Left ventricle myocardium superior (tissue), 1 donor: ENCODE results near the gene FAXDC2. TPM values are rescaled to one million over a fixed set of nuclear protein-coding genes. Genes with fewer than 3 reads are reported as not detected.

ENCODE experiments used
- ATAC-seq: fragments of 200-7000 bp; cut with Tn5 transposase; one replicate; pipeline ENCODE4 v1.9.1; 2020; ENCODE audit warnings: mild to moderate bottlenecking, moderate library complexity
- DNase-seq: peaks from one replicate; pipeline ENCODE4 v3.0.0-alpha.2; 2020
- intact Hi-C: fragments of 100-400 bp; cut with micrococcal nuclease; formaldehyde crosslinking; loops from one replicate; pipeline ENCODE4 v1.11.0; 2022
- total RNA-seq: library from RNA; stranded (reverse); fragmentation: NEBNext Ultra II Directional; extraction: Animal tissue kit (Norgen Biotek cat#: 25700); gene quantifications from one replicate; pipeline ENCODE4 v1.2.1, GENCODE V29; 2021
- donor health status: DM: no; HTN: yes; CAD: no; lungs with severe emphysema.

The FAXDC2 gene
- total RNA-seq, 1 donor from 2014 or later = 26.1 TPM

DNA sequence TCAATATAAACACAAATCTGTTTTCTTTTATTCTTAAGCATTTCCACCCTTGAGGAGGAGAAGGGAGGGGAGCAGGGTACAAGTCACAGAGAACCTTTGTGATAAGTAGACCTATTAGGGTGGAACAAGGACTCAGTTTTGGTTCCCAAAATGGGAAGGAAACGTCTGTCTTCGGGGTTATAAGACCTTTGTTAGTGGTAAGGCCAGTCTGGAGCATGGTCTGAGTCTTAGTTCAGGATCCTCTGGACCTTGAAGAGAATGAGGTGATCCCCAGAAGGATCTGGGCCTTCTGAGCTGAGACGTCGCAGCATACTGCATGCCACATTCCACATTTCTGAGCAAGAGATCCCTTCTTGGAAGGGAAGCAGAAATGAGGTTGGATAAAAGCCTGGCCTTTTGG, 37.2 kb downstream of the FAXDC2 start:
- intact Hi-C loops = loop anchor here (5.0 kb wide), 1 partner anchor 161 kb away; no protein-coding TSS in a partner anchor
- no peak for DNase-seq
- no peak for ATAC-seq

DNA sequence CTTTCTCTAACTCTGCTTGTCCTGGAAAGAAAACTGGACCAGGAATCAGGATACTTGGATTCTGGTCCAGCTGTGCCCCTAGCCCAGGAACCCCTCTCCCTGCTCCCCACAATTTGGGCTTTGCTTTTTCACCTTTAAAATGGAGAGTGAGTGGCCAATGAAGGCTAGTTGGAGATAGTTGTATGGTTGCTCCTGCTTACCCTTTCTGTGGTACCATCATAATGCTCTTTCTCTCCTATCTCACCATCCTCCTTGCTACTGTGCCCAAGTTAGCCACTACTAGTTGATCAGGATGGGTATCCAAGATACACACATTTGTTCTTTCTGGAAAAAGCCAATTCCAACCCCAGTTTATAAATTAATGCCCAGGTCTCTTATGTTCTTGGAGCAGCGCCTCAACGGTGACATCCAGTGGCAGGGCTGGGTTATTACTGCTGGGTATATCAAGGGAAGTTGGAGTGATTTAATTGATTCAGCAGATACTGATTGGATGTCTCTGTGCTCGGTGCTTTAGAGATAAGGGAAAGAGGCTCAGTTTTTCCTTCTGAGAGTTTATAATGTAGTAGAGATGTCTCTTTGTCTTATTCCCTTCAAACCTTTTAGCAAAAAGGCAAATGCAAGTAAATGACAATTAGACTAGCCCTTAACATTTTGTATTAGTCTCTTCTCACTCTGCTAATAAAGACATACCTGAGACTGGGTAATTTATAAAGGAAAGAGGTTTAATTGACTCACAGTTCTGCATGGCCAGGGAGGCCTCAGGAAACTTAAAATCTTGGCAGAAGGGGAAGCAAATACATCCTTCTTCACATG, 38.5 kb downstream of the FAXDC2 start:
- intact Hi-C loops = loop anchor here (5.0 kb wide), 1 partner anchor 160 kb away; no protein-coding TSS in a partner anchor
- DNase-seq (peak; percentile 71), ATAC-seq (peak; percentile 62)

DNA sequence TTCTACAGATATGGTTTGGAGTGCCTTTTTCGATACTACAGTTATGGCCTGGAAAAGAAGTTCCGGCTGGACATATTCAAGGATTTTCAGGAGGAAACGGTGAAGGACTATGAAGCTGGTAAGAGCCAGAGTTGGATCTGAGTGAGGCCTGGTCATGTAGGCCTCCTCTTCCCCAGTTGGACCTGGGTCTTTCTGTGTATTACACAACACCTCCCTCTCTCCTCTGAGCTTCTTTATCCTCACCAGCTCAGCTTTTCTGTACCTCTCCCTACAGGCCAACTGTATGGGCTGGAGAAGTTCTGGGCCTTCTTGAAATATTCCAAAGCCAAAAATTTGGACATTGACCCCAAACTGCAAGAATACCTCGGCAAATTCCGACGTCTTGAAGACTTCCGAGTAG, 39.2 kb downstream of the FAXDC2 start:
- DNase-seq (no peak), ATAC-seq (no peak)
- intact Hi-C loops = loop anchor here (5.0 kb wide), 1 partner anchor 159 kb away; no protein-coding TSS in a partner anchor

DNA sequence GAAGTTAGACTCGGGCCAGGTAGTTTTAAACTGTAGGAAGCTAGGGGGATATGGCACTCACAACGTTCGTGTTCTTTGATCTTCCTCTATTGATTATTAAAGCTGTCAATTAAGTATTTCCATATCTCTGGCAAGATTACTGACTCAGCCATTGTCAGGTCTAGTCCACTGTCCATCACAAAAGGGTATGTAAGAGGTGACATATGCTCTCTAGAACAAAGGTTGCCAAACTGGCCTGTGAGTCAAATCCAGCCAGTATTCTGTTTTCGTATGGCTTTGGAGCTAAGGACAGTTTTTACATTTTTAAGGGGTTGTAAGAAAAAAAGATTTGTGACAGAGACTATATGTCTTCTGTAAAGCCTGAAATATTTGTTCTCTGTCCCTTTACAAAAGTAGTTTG, 44.2 kb downstream of the FAXDC2 start:
- DNase-seq (no peak), ATAC-seq (no peak)
- intact Hi-C loops = no loop called here

DNA sequence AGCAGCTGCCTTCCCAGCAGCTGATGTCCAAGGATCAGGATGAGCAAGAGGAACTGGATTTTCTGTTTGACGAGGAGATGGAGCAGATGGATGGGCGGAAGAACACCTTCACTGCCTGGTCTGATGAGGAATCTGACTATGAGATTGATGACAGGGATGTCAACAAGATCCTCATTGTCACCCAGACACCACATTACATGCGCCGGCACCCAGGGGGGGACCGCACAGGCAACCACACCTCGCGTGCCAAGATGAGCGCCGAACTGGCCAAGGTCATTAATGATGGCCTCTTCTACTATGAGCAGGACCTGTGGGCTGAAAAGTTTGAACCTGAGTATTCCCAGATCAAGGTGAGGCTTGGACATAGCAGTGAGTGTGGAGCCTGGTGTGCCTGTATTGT, 48.4 kb downstream of the FAXDC2 start:
- ATAC-seq = peak; percentile 55
- DNase-seq = peak; percentile 49
- intact Hi-C loops = no loop called here

DNA sequence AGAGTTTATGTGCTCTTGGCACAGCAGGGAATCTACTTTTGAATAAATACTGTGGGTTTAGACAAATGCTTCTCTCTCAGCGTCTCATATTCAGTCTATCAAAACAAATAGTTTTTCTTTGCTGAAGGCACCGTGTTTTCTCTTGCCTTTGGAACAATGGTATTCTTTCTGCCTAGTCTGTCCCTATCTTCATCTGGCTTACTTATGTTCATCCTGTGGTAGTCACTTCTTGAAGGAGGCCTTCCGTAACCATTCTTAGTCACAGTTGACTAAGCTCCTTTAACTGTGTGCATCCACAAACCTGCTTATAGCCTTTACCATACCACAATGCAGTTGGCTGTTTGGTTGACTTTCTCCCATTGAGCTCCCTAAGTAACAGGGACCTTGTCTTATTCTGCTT, 49.3 kb downstream of the FAXDC2 start:
- intact Hi-C loops = no loop called here
- ATAC-seq = no peak
- no peak for DNase-seq

DNA sequence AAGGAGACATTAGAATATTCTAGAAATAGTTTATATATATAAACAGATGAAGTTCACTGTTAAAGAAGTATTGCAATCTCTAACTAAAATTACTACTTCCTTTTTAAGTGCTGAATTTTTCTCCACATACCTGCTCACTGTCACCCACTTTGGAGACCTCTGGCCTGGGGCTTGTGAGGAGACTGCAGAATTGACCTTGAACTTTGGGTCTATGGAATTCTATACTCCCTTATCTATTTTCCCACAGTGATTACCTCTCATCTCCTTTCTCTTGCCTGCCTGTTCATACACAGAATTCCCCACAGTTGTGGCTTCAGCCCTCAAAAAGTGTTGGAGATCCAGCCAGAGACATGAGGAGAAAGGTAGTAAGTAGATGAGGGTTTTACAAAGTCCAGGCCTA, 49.8 kb downstream of the FAXDC2 start:
- intact Hi-C loops = no loop called here

DNA sequence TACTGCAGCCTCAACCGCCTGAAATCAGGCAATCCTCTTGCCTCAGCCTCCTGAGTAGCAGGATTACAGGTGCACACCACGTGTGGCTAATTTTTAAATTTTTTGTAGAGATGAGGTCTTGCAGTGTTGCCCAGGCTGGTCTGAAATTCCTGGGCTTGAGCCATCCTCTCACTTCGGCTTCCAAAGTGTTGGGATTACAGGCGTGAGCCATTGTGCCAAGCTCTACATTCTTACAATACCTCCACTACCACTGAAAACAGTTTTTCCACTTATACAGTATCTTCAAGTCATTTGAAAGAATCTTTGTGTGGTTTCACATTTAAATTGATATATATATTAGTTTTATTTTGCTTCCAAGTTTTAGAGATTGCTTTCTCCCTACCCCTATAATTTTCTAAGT, 52.6 kb downstream of the FAXDC2 start:
- intact Hi-C loops = no loop called here
- DNase-seq = no peak
- peak; percentile 10 for ATAC-seq

More for the DNA sequence above, 49.8 kb downstream of the FAXDC2 start:
- DNase-seq = no peak
- ATAC-seq = no peak

DNA sequence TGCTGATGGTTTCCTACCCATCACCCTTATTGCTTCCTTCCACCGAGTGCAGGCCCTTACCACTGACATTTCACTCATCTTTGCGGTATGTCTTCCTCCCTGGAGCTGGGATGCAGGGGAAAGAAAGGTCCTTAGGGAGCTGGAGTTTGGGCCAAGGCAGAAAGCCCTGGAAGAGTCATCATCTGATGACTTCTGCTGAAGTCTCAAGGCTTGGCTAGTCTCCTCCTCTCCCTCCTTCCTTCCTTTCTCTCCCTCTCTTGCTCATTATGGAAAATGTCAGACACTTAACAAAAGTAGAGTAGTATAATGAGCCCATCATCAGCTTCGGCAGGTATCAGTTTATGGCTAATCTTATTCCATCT, 55.2 kb downstream of the FAXDC2 start:
- peak; percentile 31 for ATAC-seq
- no peak for DNase-seq
- intact Hi-C loops = no loop called here

DNA sequence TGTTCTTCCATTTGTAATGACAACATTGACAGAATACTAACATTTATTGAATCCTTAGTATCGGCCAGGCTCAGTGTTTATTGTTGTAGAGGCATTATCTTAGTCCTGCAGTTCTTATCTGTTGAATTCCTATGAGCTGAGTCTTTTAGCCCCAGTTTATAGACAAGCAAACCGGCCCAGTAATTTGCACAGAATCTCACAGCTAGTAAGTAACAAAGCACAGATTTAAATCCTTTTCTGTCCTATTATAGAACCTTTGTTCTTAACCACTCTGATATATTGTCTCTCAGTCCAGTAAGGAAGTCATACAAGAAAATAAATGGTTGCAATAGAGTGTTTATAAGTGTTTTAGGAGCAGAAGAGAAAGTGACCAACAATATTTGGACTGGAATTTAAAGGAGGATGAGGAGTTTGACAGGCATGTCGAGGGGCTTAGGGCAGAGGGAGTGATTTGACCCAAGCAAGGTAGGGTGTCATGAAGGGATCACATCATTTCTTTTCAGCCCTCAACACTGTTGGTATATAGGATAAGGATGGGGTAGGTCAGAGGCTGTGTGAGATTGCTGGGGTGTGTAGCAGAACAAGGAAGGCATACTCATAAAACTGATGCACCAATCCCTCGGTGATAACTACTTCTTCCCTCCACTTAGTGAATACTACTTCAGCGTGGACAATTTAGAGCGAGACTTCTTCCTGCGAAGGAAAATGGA, 55.7 kb downstream of the FAXDC2 start:
- intact Hi-C loops = no loop called here
- ATAC-seq (peak; percentile 55), DNase-seq (no peak)

DNA sequence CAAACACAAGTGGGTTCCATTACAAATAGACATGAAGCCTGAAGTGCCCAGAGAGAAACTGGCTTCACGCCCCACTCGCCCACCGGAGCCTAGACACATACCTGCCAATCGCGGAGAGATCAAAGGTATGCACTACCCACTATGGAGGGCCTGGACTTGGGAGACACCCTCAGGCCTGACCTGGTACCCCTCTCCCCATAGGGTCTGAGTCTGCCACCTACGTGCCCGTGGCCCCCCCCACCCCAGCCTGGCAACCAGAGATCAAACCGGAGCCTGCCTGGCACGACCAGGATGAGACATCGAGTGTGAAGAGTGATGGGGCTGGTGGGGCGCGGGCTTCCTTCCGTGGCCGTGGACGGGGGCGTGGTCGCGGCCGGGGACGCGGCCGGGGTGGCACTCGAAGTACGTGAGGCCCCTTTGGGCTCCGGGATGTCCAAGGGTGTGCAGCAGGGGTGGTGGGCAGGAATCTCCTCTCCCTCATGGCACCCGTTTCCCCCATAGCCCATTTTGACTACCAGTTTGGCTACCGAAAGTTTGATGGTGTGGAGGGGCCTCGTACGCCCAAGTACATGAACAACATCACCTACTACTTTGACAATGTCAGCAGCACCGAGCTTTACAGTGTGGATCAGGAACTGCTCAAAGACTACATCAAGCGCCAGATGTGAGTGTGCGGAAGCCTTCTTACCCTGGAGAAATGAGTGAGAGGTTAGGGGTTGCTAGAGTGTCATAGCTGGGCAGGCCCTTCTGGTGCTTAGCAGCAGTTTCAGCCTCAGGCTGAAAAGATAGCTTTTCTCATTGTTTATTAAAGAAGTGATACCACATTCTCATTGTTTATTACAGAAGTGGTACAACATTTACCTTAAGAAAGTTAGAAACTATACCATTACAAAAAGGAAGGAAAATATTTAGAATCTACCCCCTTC, 56.5 kb downstream of the FAXDC2 start:
- ATAC-seq = peak; percentile 16
- intact Hi-C loops = no loop called here
- no peak for DNase-seq

DNA sequence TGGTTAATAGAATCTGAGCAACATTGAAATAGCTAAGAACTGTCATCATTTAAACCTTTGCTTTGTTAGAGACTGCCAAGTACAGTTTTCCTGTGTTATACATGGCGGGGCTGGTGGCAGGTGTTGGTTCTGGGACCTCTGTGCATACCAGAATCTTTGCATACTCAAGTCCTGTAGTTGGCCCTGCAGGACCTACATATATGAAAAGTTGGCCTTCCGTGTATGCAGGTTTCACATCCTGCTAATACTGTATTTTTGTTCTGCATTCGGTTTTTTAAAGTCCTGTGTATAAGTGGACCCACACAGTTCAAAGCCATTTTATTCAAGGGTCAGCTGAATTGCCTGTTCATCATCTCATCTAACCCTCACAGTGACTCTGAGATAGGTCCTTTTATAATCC, 58.9 kb downstream of the FAXDC2 start:
- intact Hi-C loops = no loop called here

DNA sequence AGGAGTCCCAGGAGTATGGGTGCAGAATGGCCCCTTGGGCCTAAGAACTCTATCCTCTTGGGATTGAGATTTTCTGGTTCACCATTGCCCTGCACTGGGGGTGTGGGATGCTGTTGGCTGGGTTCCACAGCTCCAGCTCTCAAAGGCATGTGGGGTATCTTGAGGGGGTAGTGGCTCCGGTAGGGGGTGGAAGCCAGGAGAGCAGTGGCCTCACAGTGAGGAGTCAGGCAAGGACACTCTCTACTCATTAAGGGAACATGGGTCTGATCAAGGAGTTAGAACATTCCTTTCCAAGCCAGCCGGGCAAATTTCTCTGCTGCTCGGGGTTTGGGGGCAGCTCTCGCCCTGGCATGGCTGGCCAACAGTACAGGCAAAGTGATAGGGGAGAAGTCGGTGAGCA, 62.2 kb downstream of the FAXDC2 start:
- intact Hi-C loops = no loop called here
- ATAC-seq = peak; percentile 56
- peak; percentile 43 for DNase-seq

More for the DNA sequence above, 58.9 kb downstream of the FAXDC2 start:
- ATAC-seq = no peak
- DNase-seq = no peak

DNA sequence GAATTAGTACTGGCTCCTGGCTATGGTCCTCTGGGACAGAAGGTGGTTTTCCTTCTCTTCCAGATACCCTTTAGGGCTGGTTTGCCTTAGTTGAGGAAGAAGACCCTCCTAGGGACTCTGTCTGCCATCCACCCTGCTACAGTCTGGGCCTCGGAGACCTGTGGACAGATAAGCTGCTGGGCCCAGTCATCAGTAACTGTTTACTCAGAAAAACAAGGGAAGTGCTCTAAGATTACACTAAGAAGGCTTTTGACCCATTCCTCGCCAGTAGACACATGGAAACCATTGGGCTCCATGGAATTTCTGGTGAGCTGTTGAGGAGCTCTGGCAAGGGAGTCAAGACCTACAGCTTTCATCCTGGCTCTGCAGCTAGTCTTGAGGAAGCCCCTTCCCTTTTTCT, 64.0 kb downstream of the FAXDC2 start:
- no peak for ATAC-seq
- intact Hi-C loops = no loop called here
- DNase-seq = no peak

DNA sequence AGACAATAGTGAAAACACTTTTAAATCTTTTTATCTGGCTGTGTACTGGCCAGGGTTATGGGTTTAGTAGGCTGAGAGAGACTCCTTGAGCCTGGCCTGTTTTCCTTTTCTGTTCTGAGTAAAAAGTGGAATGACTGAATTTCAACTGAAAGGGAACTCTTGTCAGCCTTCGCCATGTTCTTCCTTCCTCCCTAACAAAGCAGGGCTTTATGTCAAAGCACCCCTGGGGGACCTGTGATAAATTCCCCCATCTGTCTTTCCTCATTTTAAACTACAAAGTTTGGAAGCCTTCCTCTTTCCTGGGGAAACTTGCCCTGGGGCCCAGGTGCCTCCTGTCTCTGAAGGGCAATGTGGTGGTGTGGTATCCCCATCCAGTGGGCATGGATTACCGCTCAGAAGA, 65.5 kb downstream of the FAXDC2 start:
- no peak for DNase-seq
- no peak for ATAC-seq
- intact Hi-C loops = no loop called here

DNA sequence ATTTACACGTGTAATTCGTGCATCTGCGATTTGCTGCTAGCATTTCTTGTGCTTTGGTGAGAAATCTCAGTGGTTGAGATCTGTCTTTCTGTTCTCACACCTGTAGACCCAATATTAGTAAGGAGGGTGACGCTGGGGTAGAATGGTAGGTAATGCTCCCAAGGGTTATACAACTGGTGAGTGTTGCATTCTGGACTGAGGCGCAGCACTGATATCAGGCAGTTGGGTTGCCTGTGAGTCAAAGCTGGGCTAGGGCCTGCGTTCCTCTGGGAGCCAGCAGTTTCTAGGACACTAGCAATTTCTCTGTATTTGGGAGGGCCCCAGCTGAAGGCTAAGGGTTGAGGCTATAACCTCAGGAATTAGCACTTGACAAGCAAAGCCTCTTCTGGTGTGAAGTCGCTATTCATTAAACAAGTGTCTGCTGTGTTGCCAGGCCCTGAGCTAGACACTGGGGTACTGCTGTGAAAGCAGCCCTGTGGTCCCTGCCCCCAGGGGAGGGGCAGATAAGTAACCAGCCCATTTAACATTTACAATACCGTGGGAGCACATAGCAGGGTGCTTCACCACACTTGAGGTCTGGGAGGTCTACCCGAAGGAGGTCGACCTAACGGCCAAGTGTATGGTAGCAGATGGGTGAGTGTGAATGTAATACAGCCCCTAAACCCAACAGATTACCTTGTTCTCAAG, 66.5 kb downstream of the FAXDC2 start:
- ATAC-seq = peak; percentile 70
- peak; percentile 58 for DNase-seq
- intact Hi-C loops = no loop called here

DNA sequence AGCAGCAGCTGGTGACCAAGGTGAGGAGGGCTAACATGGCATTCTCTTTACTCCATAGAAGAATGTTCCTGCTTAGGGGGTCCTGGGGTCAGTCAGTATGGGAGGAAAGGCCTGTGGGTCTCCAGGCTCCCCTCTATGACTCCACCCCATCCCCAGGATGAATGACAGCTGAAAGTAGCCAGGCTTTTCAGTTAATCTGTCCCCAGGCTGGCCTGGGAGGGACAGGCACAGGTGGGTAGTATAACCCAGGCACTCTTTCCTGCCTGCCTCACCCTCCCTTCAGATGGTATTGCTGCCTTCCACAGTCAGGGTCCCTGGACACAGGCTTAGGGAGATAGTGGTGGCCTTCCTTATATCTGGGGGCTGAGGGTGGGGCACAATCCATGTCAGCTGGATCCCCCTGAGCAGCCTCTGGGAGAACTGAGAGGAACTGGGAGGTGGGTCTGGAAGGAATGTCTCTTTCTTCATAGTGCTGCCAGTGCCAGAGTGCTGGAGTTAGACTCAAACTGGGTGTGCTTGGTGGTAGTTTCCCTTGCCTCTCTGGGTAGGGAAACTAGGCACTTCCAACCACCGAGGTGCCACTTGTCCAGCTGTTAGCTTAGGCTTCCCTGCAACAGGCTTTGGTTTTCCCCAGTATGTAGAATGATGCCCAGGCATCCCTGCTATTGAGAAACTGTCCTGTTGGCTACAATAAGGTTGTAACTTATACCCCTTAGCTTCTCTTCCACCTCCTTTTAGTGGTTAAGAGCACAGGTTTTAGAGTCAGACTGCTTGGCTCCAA, 67.4 kb downstream of the FAXDC2 start:
- DNase-seq (no peak), ATAC-seq (peak; percentile 17)
- intact Hi-C loops = no loop called here

DNA sequence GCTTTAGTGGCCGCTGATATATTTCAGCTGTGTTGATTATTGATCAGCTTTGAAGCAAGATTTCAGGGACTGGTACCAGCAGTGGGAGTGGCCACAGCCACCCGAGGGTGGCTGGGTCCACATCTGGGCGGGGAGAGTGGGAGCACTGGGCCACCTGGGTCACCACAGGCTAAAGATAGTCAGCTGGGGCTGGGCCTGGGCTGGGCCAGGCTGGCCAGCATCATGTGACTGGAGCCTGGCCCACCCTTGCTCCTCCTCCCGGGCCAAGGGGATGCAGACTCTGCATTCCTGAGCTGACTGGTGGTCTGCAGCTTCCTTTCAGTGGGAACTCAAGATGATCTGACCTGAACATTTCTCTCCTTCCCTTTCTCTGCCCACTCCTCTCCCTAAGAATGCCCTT, 68.1 kb downstream of the FAXDC2 start:
- intact Hi-C loops = no loop called here
- ATAC-seq (peak; percentile 61), DNase-seq (peak; percentile 52)
